ENCODE measurements around the gene PGGHG. TPM values are rescaled to one million over a fixed set of nuclear protein-coding genes. Genes with fewer than 3 reads are reported as not detected.

Gene PGGHG
- total and polyA plus RNA-seq, 10 donors, result 53.4 to 250 (median 131) TPM

GRCh38 chr11:315051-315481 lies 26.1 kb downstream of the PGGHG start:
- peak overlapping the region; percentile 64 to 89 (median 68) for H3K4me3 ChIP-seq
- peaks cover 27 to 70% (median 55%) of the 10 kb centered on the region in 6 donors for H3K4me1 ChIP-seq
- TF ChIP-seq POLR2A (IDR thresholded peaks at IDR 0.05) (no peak), POLR2AphosphoS5 (IDR thresholded peaks at IDR 0.05) (peak in 1 of 3 donors; percentile 51), CTCF (IDR thresholded peaks at IDR 0.05 in 8 of 11, conservative IDR thresholded peaks at IDR 0.05 in 3 of 11) (no peak)
- H3K9me3 ChIP-seq, result no peaks in the 10 kb centered on the region
- 44 to 64% (median 58%) methylated on average over 3 to 9 of the region's 9 CpGs for WGBS, 5 donors
- peaks cover 0 to 5% (median 0%) of the 10 kb centered on the region in 7 donors for H3K27me3 ChIP-seq (replicated peaks in 1 of 7)
- peak overlapping the region; percentile 84 to 98 (median 96) for H3K27ac ChIP-seq
- intact Hi-C loops (cut with DNase I; ENCODE audit: low total_unique reads), result no loop called here
- peaks cover 0 to 22% (median 8%) of the 10 kb centered on the region in 6 donors for H3K36me3 ChIP-seq
- DNase-seq, result peak; percentile 78

DNA sequence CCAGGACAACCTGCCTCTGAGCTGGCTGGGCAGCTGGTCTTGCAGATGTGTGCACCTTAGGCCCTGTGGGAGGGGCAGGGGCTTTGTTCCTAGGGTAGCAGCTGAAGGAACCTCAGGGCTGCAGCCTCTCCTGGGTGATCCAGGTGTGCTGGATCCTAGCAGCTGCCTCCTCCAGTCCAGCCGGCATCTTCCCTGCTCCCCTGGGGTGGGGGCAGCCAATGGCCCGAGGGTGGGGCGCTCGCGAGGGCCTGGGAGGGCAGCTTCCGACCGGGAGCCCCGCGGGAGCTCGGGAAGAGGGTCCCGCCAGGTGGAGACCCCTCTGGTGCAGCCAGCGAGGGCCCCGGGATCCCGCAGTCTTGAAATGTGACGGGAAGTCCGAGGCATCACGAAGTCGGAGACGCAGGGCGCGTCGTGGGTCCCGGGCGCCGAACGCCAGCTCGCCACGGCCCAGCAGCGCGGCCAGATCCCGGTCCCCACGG lies 26.6 kb downstream of the PGGHG start:
- Histone ChIP-seq H3K27ac (peak overlapping the region; percentile 84 to 98 (median 96)), H3K4me1 (peaks cover 27 to 75% (median 58%) of the 10 kb centered on the region in 6 donors), H3K9me3 (no peaks in the 10 kb centered on the region), H3K4me3 (peak overlapping the region; percentile 64 to 89 (median 68)), H3K36me3 (peaks cover 0 to 22% (median 8%) of the 10 kb centered on the region in 6 donors), H3K27me3 (replicated peaks in 1 of 7) (peaks cover 0 to 5% (median 0%) of the 10 kb centered on the region in 7 donors)
- intact Hi-C loops (cut with DNase I; ENCODE audit: low total_unique reads), result no loop called here
- DNase-seq, result peak; percentile 84
- 49 to 80% (median 72%) methylated on average over 25 to 32 of the region's 32 CpGs for WGBS, 5 donors
- TF ChIP-seq POLR2AphosphoS5 (IDR thresholded peaks at IDR 0.05) (no peak), POLR2A (IDR thresholded peaks at IDR 0.05) (no peak), CTCF (IDR thresholded peaks at IDR 0.05 in 8 of 11, conservative IDR thresholded peaks at IDR 0.05 in 3 of 11) (no peak)

GRCh38 chr11:316031-316701 lies 27.2 kb downstream of the PGGHG start:
- H3K36me3 ChIP-seq, result peaks cover 0 to 22% (median 8%) of the 10 kb centered on the region in 6 donors
- H3K27me3 ChIP-seq (replicated peaks in 1 of 7), result peaks cover 0 to 5% (median 0%) of the 10 kb centered on the region in 7 donors
- TF ChIP-seq POLR2AphosphoS5 (IDR thresholded peaks at IDR 0.05) (peak; percentile 68 to 89 (median 71)), POLR2A (IDR thresholded peaks at IDR 0.05) (no peak), CTCF (IDR thresholded peaks at IDR 0.05 in 8 of 11, conservative IDR thresholded peaks at IDR 0.05 in 3 of 11) (no peak)
- peaks cover 27 to 81% (median 61%) of the 10 kb centered on the region in 6 donors for H3K4me1 ChIP-seq
- 28 to 77% (median 48%) methylated on average over 50 to 64 of the region's 64 CpGs for WGBS, 5 donors
- peak overlapping the region; percentile 64 to 89 (median 68) for H3K4me3 ChIP-seq
- peak overlapping the region; percentile 84 to 98 (median 96) for H3K27ac ChIP-seq
- no peaks in the 10 kb centered on the region for H3K9me3 ChIP-seq
- DNase-seq, result peak; percentile 89
- intact Hi-C loops (cut with DNase I; ENCODE audit: low total_unique reads), result no loop called here

DNA sequence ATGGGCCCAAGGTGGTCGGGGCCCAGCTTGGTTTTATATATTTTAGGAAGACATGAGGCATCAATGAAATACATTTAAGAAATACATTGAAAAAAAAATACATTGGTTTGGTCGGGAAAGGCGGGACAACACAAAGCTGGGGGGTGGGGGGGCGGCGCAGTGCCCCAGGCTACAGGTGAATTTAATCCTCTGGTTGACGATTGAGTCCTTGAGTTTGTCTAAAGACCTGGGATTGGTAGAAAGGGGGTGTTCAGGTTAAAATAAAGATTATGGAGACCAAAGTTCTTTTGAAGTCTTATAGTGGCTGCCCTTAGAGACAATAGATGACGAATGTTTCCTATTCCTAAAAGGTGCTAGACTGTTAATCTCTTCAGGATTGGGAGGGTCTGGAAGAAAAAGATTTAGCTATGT lies 28.0 kb downstream of the PGGHG start:
- TF ChIP-seq POLR2AphosphoS5 (IDR thresholded peaks at IDR 0.05) (no peak), POLR2A (IDR thresholded peaks at IDR 0.05) (no peak), CTCF (IDR thresholded peaks at IDR 0.05 in 8 of 11, conservative IDR thresholded peaks at IDR 0.05 in 3 of 11) (no peak)
- Histone ChIP-seq H3K27ac (peak overlapping the region; percentile 84 to 98 (median 96)), H3K4me3 (peak overlapping the region; percentile 64 to 89 (median 68)), H3K36me3 (peaks cover 0 to 22% (median 8%) of the 10 kb centered on the region in 6 donors), H3K4me1 (peaks cover 24 to 77% (median 58%) of the 10 kb centered on the region in 6 donors), H3K9me3 (no peaks in the 10 kb centered on the region), H3K27me3 (replicated peaks in 1 of 7) (peaks cover 0 to 5% (median 0%) of the 10 kb centered on the region in 7 donors)
- intact Hi-C loops (cut with DNase I; ENCODE audit: low total_unique reads), result no loop called here
- no peak for DNase-seq
- WGBS, 5 donors, result 52 to 76% (median 69%) methylated on average over 7 of the region's 7 CpGs

Data from spleen (tissue), 11 donors.